Smooth muscle cell (in vitro differentiated cells): ENCODE measurements around the gene OXER1. TPM values are rescaled to one million over a fixed set of nuclear protein-coding genes. Genes with fewer than 3 reads are reported as not detected.

Experiments used
- DNase-seq: peaks from one replicate; lab custom pipeline; 2025; ENCODE audit not compliant: unreplicated experiment; lab: John Stamatoyannopoulos, UW
- H2AFZ ChIP-seq: fragments of 200-600 bp; sonication (generic); 2 replicates; pipeline ENCODE4 v1.6.0; 2016; ENCODE audit warnings: antibody characterized with exemption, low read depth, mild to moderate bottlenecking
- H3F3A ChIP-seq: fragments of 200-600 bp; sonication (generic); 2 replicates; pipeline ENCODE4 v1.6.0; 2017; ENCODE audit warnings: antibody characterized with exemption, low read depth
- H3K27ac ChIP-seq: fragments of 200-600 bp; sonication (generic); 2 replicates; pipeline ENCODE4 v1.5.1; 2016; ENCODE audit warnings: low read depth, mild to moderate bottlenecking
- H3K27me3 ChIP-seq: fragments of 200-600 bp; sonication (generic); 2 replicates; pipeline ENCODE4 v1.6.1; 2016; ENCODE audit warnings: low read depth, mild to moderate bottlenecking
- H3K36me3 ChIP-seq: fragments of 200-600 bp; sonication (generic); 2 replicates; pipeline ENCODE4 v1.5.1; 2016; ENCODE audit warnings: low read depth
- H3K4me1 ChIP-seq: fragments of 200-600 bp; sonication (generic); 2 replicates; pipeline ENCODE4 v1.5.1; 2016; ENCODE audit warnings: low read depth
- H3K4me2 ChIP-seq: fragments of 200-600 bp; sonication (generic); 2 replicates; pipeline ENCODE4 v1.6.0; 2016; ENCODE audit warnings: mild to moderate bottlenecking
- H3K4me3 ChIP-seq: fragments of 200-600 bp; sonication (generic); 2 replicates; pipeline ENCODE4 v1.5.1; 2016; ENCODE audit warnings: mild to moderate bottlenecking
- H3K79me2 ChIP-seq: fragments of 200-600 bp; sonication (generic); 2 replicates; pipeline ENCODE4 v1.6.0; 2016; ENCODE audit warnings: low read depth, mild to moderate bottlenecking
- H3K9ac ChIP-seq: fragments of 200-600 bp; sonication (generic); 2 replicates; pipeline ENCODE4 v1.6.0; 2016; ENCODE audit warnings: low read depth
- H3K9me3 ChIP-seq: fragments of 200-600 bp; sonication (generic); replicated peaks from 2 replicates; pipeline ENCODE4 v1.5.1; 2016; ENCODE audit warnings: low read depth
- H4K20me1 ChIP-seq: fragments of 200-600 bp; sonication (generic); 2 replicates; pipeline ENCODE4 v1.6.0; 2016; ENCODE audit warnings: low read depth
- CTCF ChIP-seq: fragments of 200-600 bp; sonication (generic); IDR thresholded peaks from 2 replicates; pipeline ENCODE4 v1.5.1; 2017; ENCODE audit warnings: borderline replicate concordance, mild to moderate bottlenecking, antibody characterized with exemption; ENCODE audit not compliant: insufficient read depth, poor library complexity, severe bottlenecking
- WGBS: methylation state at CpG from one replicate; pipeline ENCODE4 v1.1.7; 2016; ENCODE audit warnings: low lambda C conversion rate; 5-methylcytosine and 5-hydroxymethylcytosine counted together
- polyA plus RNA-seq: library from polyadenylated mRNA; unstranded; fragments of >200 nt; fragmentation: Nextera tagmentation; extraction: Ambion mirVana; gene quantifications from 2 replicates; pipeline ENCODE4 v1.2.1, GENCODE V29; 2016
- total RNA-seq: library from RNA; depleted of rRNA; stranded (reverse); fragments of >200 nt; gene quantifications from 2 replicates; pipeline ENCODE4 v1.2.3, GENCODE V29; 2014

The OXER1 gene
- total and polyA plus RNA-seq, 2 experiments from 2014 or later, result 2.2 TPM; not detected in 1

- Histone ChIP-seq H3F3A (no peaks in the 10 kb centered on the region), H3K4me2 (no peak overlapping the region), H3K79me2 (no peaks in the 10 kb centered on the region), H2AFZ (no peak overlapping the region), H3K27ac (no peak overlapping the region), H3K9ac (no peak overlapping the region), H3K9me3 (no peaks in the 10 kb centered on the region), H3K27me3 (no peaks in the 10 kb centered on the region), H3K4me1 (peaks cover 4% of the 10 kb centered on the region), H4K20me1 (no peaks in the 10 kb centered on the region), H3K4me3 (no peak overlapping the region), H3K36me3 (no peaks in the 10 kb centered on the region)
- no peak for TF ChIP-seq CTCF
- WGBS, result 100% methylated on average over 1 of the region's 1 CpG
- DNase-seq, result no peak
Measured at GRCh38 chr2:42758751-42759150, 5.2 kb downstream of the OXER1 start.

GRCh38 chr2:42757981-42758740 lies 5.8 kb downstream of the OXER1 start:
- no peak overlapping the region for H3K27ac ChIP-seq
- no peaks in the 10 kb centered on the region for H3F3A ChIP-seq
- no peak overlapping the region for H2AFZ ChIP-seq
- H4K20me1 ChIP-seq, result no peaks in the 10 kb centered on the region
- H3K9ac ChIP-seq, result no peak overlapping the region
- 92% methylated on average over 4 of the region's 4 CpGs for WGBS
- no peak overlapping the region for H3K4me2 ChIP-seq
- no peaks in the 10 kb centered on the region for H3K27me3 ChIP-seq
- peaks cover 4% of the 10 kb centered on the region for H3K4me1 ChIP-seq
- H3K79me2 ChIP-seq, result no peaks in the 10 kb centered on the region
- no peaks in the 10 kb centered on the region for H3K36me3 ChIP-seq
- no peaks in the 10 kb centered on the region for H3K9me3 ChIP-seq
- no peak overlapping the region for H3K4me3 ChIP-seq
- no peak for DNase-seq
- no peak for TF ChIP-seq CTCF

- Histone ChIP-seq H3K4me1 (peaks cover 4% of the 10 kb centered on the region), H3K9ac (no peak overlapping the region), H3K4me2 (no peak overlapping the region), H4K20me1 (no peaks in the 10 kb centered on the region), H3K79me2 (no peaks in the 10 kb centered on the region), H3K9me3 (no peaks in the 10 kb centered on the region), H2AFZ (no peak overlapping the region), H3K36me3 (no peaks in the 10 kb centered on the region), H3K4me3 (no peak overlapping the region), H3K27ac (no peak overlapping the region), H3K27me3 (no peaks in the 10 kb centered on the region), H3F3A (no peaks in the 10 kb centered on the region)
- no peak for TF ChIP-seq CTCF
- WGBS, result 92% methylated on average over 6 of the region's 6 CpGs
- no peak for DNase-seq
Measured at GRCh38 chr2:42756966-42757513, 6.9 kb downstream of the OXER1 start.
